Stimulated activated CD8-positive, alpha-beta memory T cell treated with anti-CD3 and anti-CD28 coated beads, Interleukin-4, amount 100 ng/mL, for 4 hours (primary cell): Measurements from ENCODE around the gene LRRC59.
"Not testable (repeated sequence)": the region's sequence is repeated elsewhere in the genome, so short reads cannot be mapped to it uniquely, and the experiment has no call there.

ENCODE experiments used
- DNase-seq, 2 donors: peaks; one replicate each; pipeline ENCODE4 v3.0.0-alpha.2; 2020; ENCODE audit warnings: low read depth in 2 of 2, low spot score in 1 of 2

LRRC59 gene

DNA sequence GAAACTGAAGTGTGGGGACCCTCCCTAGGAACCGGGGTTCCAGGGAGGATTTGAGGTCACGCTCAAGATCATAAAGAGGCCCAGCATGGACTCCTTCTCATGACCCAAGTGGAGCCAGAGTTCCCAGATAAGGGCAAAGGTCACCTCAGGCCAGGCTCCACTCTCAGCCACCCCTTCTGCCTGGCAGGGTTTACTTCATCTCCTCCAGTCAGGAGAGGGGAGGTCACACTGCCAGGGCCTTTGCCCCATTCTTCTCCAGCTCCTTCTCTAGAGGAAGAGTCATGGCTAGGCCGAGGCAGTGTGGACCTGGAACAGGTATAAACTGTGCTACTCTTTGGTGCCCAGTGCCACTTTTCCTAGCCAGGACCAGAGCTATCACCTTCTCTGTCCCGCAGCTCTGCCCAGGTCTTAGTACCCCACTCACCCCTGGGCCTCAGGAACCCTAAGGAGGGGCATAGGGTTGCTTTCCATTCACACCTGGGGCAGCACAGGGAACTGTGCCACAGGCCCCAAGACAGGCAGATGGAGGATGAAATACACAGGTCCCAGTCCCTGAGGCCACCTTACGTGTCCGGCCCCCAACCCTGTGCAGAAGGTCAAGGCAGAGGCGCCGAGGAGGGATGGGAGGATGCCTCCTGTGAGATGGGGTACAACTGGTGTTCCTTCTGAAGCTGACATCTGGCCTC is 27.8 kb upstream of the LRRC59 start:
- DNase-seq, result no peak

DNA sequence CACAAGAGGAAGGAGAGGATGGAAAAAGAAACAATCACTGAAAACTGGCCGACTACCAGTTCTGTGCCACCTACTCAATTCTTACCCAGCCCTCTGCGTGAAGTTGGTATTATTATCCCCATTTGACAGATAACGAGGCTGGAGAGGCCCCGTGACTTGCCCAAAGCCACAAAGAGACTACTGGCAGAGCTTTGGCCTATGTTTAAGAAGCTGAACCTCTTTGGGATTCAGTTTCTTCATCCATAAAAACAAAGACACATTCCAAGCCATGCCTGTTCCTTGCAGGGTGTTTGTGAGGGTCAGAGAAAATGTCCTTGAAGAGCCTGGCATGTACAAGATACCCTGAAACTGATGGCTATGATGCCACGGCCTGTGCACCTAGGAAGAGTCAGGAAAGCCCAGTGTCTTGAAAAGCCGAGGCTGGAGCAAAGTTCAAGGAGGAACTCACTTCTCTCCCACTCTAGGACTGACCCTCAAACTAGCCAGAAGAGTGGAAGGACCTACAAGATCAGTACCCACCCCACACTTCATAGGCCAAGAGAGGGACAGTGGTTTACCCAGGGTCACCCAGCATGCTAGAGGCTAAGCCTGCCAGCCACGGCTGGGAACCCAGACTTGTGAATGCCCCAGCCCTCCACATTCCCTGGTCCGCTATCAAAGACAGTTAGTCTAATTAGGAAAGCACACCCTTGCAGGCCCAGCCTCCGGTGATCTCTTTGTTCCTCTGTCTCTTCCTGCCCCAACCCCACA is 27.1 kb upstream of the LRRC59 start:
- DNase-seq, result no peak

DNA sequence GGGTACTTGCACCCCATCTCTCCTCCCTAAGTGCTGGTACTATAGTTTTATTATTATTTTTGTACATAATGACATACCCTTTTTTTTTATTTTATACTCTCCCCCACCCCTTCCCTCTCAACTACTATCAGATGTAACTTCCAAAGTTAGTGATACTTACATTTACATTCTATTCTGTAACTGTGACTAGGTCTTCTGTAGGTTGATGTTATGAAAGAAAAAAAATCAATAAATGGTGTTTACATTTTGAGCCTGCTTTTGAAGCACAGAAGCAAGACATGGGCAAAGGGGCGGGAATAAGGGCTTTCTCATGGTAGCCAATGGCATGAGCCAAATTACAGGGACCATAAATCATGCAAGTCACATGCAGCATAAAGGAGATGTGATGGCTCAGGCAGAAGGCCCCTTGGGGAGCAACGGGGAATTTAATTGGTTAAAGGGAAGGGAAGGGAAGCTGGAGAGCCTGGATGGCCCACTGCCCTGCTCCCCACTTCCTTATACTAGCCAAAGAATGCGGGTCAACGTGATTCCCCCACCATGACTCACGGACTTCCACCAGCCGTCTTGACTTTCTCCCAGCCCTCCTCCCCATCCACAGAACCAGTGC is 26.3 kb upstream of the LRRC59 start:
- DNase-seq, result no peak

DNA sequence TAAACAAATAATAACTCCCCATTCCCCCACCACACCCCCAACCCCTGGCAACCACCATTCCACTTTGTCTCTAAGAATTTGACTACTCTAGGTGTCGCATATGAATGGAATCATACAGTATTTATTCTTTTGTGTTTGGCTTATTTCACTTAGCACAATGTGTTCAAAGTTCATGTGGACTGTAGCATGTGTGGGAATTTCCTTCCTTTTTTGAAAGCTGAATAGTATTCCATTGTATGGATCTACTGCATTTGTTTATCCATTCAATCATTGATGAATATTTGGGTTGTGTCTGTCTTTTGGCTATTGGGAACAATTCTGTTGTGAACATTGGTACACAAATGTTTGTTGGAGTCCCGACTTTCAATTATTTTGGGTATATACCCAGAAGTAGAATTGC is 25.4 kb upstream of the LRRC59 start:
- no peak for DNase-seq

DNA sequence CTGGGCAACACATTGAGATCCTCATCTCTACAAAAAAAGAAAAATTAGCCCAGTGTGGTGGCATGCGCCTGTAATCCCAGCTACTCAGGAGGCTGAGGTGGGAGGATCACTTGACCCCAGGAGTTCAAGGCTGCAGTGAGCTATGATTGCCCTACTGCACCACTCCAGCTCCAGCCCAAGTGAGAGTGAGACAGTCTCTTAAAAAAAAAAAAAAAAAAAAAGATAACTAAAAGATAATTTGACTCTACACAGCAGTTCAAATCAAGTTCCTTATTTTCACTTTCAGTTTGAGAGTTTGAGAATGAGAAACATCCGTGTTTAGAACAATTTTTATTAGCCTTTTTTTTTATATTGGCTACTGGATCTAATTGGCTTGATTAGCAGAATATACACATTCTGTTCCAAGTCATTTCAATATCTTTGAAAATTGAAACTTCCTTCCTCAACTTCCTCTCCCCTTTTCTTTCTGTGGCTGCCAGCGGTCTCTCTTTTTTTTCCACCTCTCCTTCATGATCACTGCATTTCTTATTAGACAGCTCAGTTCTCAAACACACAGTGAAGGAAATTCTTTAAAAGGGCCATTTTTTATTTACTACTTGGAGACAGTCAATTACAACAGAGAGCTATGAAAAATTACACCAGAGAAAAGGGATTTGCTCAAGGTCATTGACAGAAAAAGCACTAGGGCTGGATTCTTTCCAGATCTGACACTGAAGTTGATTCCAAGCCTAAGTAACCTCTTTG is 24.2 kb upstream of the LRRC59 start:
- DNase-seq, result no peak

DNA sequence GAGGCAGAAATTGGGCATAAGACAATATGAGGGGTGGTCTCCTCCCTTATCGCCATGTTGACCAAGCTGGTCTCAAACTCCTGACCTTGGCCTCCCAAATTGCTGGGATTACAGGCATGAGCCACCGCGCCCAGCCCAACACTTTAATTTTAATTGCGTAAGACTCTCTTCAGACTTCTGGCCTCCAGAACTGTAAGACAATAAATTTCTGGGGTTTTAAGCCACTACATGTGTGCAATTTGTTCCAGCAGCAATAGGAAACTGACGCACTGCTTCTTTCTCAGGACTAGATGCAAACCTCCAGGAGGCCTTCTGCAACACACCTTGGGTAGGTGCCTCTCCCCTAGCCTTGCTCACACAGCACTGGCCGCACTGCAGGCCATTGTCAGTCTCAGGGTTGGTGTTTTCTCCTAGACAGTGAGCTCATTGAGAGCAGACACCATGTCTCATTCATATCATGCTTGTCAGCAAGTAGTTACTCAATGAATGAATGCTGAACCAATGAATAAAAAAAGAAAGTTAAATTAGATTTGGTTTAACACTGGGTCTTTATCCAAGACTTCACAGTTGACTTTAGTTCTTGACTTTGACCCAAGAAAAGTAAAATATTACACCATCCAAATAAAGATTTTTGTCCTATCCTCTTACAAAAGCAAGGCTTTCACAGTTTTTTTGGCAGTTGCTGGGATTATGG is 23.2 kb upstream of the LRRC59 start:
- DNase-seq, result no peak

DNA sequence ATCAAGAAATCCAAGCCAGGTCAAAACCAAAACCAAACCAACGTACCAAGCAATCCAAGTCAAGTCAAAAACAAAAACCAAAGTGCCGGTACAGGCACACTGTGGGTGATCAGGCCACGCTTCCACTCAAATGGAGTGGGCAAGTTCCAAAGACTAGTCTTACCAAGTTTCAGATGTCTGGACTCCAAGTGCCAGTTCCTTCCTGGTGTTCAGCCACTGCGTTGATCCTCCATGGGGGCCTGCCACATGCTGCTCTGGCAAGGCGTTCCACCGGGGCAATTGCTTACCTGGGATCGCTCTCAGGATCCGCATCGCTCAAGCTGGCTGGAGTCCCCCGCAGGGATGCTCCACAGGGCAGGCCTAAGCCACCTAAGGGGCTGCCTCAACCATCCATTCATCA is 22.3 kb upstream of the LRRC59 start:
- not testable (repeated sequence) for DNase-seq

DNA sequence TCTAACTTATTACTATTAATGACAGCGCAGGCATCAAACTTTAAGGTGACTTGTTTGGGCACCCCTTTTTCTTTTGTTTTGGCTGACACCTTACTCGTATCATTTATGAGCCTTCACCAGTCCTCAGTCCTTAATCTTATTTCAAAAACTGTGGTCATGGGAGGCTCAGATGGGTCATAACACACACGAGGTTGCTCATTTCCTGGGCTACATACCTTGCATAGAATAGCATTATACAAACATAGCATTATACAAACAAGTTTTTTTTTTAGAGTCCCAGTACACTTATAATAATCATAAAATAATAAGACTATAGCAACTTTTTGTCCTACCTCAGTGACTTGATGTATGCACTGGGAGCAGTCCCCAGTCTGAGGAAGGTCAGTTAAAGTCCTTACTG is 17.5 kb upstream of the LRRC59 start:
- DNase-seq, result no peak

DNA sequence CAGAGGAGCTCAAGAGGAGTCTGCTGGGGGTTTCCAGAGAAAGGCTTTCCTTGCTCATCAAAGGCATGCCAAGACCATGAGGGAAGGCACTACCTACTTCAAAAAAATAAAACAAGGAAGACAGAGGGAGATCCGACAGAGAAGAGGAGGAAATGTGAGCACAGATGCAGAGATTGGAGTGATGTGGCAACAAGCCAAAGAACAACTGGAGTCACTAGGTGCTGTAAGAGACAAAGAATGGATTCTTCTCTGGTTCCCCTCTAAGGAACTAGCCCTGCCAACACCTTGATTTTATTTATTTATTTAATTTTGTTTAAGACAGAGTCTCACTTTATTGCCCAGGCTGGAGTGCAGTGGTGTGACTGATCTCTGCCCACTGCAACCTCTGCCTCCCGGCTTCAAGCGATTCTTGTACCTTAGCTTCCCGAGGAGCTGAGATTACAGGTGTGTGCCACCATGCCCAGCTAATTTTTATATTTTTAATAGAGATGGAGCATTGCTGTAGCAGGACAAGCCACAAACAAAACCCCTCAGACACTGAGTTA is 14.9 kb upstream of the LRRC59 start:
- no peak for DNase-seq

DNA sequence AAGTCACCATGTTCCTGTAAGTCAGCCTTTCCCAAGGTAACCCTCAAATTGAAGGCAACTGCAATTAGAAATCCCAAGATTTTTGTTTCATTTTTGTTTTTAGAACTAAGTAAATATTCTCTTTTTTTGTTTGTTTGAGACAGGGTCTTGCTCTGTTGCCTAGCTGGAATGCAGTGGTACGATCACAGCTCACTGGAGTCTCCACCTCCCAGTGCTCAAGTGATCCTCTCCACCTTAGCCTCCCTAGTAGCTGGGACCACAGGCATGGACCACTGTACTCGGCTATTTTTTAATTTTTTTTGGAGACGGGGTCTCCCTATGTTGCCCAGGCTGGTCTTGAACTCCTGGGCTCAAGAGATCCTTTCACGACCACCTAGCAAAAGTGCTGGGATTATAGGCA is 10.6 kb upstream of the LRRC59 start:
- DNase-seq, result no peak

DNA sequence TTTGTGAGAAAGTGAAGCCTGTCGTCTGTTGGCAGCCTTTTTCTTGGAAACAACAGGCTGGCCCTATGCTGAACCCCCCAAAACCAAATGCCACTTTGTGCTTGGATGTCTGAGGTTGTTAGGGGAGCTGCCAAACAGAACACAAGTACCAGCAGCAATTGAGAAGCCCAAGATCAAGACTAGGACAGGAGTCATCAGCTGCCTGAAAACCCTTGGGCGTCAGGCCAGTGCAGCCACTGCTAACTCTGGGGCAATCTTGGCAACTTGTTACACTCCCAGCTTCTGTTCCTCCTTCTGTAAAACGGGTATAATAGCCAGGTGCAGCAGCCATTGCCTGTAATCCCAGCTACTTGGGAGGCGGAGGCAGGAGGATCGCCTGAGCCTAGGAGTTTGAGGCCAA is 9.3 kb upstream of the LRRC59 start:
- no peak for DNase-seq

DNA sequence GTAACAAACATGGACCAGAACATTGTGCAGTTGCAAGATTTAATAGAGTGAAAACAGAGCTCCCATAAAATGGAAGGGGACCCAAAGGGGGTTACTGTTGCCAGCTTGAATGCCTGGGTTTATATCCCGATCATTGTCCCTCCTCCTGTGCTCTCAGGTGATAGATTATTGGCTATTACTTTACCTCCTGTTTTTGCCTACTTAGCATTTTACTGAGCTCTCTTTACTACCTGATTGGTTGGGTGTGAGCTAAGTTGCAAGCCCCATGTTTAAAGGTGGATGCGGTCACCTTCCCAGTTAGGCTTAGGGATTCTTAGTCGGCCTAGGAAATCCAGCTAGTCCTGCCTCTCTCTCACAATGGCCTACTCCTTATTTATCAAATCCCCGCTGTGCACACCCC is 8.0 kb upstream of the LRRC59 start:
- DNase-seq, result not testable (repeated sequence)

DNA sequence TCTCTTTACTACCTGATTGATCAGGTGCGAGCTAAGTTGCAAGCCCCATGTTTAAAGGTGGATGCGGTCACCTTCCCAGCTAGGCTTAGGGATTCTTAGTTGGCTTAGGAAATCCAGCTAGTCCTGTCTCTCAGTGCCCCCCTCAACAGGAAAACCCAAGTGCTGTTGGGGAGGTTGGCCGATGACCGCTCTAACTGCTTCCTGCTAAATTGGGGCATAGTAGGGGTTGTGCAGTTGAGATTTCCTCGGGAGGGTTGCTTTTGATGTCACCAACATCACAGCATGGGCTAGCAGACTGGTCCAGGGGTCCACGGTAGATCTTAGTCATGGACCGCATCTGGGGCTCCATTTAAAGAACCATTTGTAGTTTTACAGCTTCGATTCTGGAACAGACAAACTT is 2.3 kb upstream of the LRRC59 start:
- not testable (repeated sequence) for DNase-seq

DNA sequence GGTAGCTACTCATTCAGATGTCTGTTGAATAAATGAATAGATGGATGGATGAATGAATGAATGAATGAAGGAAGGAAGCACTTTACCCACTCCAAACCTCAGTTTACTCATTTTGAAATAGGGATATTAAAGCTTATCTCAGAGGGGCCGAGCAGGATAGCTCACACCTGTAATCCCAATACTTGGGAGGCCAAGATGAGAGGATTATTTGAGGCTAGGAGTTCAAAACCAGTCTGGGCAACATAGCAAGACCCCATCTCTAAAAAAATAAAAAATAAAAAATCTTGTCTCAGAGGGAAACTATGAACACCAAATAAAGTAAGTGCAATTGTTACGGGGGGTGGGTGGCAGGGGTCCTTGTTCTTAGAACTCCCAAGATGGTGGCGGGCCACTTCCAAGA is 1.3 kb upstream of the LRRC59 start:
- not testable (repeated sequence) for DNase-seq

DNA sequence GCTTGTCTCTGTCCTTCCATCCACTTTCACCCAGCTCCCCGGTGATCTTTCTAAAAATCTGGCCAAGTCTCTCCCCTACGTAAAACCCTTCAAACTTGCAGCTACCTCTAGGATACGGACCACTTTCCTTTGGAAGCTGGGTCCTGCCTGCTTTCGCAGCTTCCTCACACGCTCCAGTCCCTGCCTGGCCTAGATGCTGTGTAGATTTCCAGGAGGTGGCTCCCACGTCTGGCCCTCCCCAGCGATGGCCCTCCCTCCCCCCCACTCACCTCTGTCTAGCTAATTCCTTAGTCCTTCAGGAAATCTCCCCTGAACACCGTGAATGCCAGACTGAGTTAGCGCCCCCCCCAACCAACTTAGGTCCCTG is 579 bp upstream of the LRRC59 start:
- DNase-seq, result no peak

DNA sequence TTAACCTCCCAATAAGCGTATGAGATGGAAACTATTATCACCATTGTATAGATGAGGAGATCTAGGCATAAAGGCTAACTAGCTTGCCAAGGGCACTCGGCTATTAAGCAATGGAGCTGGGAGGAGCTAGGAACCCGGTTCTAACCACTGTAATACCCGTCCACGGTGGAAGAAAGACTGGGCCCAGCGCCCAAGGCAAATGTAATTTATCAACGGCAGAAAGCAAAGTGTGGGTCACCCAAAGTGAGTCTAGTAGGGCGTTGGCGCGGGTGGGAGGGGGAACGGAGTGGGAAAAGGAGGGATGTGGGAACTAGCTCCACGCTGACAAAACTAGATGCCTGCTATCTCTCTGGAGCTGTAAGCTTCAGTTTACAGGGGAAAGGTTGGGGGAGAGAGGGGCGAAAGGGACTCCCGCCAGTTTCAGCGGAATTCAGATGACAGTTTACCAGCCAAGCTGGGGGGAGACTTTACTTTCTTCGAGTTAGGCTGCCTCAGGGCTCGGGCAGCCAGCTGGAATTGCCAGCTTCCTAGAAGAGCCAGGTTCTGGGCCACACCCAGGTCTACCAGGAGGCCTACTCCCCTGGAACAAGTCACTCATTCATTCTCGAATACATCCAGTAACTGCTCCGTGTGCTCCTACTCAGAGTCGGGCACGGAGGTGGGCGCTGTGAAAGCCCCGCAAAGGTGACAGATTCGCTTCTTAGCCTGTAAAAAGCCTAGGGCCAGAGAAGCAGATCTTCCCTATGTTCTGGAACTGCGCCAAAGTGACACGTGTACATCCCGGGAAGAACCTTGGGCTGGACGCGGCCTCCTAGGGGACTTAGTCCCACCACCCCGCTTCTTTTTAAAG is 837 bp downstream of the LRRC59 start:
- no peak for DNase-seq

DNA sequence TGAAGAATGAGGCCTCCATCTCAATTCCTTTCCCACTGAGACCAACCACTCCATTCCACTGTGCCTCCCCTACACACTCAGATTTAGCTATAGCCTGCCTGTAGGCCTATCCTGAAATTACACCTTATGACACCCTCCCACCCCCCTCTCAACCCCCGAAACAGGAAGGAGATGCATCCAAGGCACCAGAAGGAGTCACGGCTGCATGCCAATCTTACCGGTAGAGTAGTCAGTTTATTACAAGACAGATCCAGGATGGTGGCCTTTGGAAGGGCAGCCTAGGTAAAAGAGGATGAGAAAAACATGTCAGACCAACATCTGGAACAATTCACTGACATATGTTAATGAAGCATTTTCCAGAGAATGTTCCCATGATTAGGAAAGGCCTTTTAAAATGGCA is 2.6 kb downstream of the LRRC59 start:
- DNase-seq, result no peak

DNA sequence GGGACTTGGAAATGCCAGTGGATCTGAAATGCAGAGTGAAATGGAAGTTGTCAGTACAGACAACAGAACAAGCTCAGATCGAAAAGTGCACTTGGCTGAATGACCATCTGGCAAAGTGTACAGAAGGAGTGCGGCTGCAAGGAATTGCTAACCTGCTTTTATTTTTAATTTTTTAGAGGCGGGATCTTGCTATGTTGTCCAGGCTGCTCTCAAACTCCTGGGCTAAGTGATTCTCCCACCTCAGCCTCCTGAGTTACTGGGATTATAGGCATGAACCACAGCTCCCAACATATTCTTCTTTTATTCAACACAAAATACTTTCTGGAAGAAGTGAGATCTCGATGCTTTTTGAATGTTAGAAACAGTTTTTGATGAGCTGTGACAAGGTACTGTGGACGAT is 3.6 kb downstream of the LRRC59 start:
- no peak for DNase-seq

DNA sequence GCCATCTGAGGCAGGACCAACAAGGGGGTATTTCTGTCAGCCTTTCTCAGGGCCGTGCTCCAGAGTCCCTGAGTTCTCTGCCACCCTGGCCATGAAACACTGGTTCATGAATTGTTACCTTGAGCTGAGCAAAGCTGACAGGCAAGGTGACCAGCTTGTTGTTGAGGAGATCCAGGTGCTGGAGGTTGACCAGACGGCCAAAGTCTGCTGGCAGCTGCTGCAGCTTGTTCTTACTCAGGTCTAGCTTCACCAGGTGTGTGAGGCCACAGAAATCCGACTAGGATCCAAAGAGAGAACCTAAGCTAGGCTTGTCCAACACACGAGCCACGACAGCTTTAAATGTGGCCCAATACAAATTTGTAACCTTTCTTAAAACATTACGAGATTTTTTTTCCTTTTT is 4.7 kb downstream of the LRRC59 start:
- no peak for DNase-seq

DNA sequence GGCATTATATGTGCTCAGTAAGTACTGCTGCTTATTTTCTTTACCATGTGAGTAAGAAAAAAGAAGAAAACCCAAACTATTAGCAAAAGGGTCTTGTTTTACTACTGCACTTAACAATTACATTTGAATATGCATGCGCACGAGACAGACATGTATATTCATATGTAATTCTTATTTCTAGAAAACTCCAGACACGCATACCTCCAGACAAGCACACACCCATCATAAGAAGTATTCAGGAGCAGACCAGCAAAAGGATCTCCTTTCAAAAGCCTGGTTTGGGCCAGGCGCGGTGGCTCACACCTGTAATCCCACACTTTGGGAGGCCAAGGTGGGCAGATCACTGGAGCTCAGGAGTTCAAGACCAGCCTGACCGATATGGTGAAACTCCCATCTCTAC is 7.8 kb downstream of the LRRC59 start:
- DNase-seq, result no peak
